Measurements from ENCODE around the gene PEA15.

PEA15 gene

DNA sequence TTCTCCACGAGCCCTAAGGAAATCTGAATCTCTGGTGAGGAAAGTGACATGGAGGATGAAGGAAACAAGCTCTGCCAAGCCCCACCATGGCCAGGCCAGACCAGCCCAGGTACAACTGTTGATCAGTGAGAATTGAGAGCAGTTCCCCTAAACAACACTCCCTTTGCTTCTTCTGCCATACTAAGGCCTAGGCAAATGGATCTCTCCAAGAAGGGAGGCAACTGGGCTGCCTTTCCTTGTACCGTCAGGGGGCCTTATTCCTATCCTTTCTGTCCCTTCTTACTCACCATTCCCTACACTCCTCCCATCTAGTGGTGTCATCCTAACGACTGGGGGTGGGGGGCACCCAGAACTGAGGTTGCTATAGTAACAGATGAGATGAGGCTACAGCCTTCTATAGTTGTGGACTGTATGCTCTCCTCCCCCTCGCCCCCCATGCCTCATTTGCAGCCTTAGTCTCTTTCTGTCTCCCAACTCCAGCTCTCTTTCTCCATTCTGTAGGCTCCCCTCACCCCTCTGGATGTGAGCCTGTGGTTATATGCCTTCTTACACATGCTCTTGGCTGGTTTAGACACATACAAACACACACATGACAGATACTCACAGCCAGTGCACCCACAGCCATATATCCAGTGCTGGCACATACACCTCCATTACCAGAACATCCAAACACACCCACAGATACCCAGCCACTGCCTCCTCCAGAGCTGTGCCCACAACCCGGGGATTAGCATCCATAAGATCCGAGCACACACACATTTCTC lies 3.6 kb downstream of the PEA15 start:
- no peak for DNase-seq (ENCODE audit: low read depth)

DNA sequence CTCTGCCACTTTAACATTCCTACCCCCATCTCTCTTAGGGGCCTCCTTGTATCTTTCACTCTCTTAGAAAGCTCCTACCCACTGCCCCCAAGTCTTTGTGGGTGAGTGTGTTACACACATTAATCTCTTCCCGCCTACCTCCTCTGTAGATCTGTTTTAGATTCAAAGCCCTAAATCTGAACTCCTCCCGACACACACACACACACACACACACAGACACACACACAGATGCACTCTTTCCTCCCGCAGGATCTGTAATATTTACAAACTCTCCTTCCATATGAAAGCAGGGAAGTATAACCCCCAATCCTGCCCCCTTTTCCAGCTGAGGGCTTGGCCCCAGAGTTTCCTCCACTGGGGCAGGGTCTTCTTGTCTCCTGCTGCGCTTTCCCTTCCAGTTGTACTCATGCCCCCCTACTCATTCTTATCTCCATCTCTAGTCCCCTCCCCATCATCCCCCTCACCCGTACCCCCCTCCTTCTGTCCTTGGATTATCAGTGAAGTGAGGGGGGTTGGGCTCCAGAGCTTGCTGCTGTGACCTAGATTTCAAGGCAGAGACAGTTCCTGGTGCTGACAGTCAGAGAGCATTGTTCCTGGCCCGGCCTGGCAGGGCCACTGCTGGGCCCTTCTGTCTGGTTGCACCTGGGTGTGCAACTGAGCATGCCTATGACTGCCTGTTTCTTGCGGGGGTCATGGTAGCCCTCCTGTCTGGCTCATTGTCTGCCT lies 4.3 kb downstream of the PEA15 start:
- DNase-seq (ENCODE audit: low read depth), result no peak

DNA sequence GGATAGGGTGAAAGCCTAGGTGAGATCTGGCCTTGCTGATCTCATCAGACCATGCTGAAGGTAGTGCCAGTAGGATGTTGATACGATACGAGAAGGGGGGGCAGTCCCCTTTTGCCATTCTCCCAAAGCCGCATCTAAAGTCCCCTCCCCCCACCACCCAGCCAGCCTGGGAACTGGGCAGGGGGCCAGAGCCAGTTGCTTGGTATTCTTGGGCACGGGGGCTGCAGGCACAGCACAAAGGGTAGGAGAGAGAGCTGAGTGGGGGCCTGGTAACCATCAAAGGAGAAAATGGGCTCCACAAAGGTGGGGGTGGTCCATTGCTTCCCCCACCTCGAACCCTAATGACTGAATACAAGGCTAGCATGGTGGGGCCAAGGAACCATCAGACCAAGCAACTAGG lies 5.4 kb downstream of the PEA15 start:
- DNase-seq (ENCODE audit: low read depth), result no peak

DNA sequence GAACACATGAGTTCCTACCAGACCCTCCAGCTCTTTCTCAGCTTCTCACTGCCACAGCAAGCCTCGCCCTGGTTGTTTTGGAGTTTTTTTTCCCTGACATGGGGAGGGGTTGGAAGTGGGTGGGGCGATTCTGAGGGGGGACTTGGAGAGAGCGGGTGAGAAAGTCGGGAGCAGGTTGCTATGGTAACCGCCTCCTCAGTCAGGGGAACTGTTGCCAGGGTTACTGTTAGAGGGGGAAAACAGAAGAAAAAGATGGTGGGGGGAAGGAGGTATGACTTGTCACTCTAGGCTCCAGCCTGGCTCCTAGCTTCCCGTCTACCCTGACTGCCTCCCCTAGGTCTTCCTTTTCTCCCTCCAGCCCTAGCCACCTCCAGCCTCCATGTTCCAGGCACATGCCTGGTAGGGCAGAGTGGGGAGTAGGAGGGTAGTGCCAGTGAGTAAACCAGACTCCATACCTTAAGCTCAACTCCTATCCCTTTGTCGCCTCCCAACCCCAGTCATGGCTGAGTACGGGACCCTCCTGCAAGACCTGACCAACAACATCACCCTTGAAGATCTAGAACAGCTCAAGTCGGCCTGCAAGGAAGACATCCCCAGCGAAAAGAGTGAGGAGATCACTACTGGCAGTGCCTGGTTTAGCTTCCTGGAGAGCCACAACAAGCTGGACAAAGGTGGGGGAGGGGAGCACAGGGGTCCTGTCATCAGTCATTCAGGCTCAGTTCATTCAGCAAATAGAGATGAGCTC lies 6.0 kb downstream of the PEA15 start:
- DNase-seq (ENCODE audit: low read depth), result no peak

DNA sequence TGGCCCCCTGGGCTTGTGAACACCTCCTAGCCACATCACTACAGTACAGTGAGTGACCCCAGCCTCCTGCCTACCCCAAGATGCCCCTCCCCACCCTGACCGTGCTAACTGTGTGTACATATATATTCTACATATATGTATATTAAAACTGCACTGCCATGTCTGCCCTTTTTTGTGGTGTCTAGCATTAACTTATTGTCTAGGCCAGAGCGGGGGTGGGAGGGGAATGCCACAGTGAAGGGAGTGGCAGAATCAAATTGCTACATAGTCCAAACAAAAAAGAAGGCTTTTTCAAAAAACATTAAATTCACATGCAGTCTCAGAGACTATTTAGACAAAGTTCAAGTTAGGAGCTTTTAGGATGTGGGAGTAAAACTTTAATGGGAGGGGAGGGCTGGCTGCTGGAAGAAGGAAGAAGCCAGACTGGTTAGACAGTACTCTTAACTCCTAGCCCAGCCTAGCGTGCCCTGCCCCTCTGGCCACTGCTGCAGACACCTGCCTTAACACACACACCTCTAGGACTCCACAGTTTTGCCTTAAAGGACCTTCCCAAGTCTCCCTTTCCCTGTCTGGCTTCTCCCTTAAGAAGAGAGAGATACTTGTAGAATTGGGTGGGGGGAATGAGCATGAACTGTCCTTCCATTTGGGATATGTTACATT lies 9.4 kb downstream of the PEA15 start:
- DNase-seq (ENCODE audit: low read depth), result no peak

DNA sequence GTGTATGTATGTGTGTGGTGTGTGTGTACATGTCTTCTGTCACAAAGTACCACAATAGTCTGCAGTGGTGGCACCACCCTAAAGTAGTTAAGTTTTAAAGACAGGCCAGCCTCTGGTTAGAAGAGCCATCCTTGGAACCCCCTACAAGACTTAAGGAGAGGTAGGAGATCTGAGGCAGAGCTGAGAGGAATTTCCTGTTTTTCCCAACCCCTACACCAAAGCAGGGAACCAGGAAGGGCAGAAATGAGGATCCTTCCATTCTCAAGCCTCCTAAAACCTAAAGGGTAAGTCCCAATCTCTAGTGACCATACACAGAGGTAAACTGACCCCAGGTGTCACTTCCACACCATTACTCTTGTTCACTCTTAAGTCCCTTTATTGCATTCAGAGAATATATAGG lies 11.1 kb downstream of the PEA15 start:
- DNase-seq (ENCODE audit: low read depth), result no peak

DNA sequence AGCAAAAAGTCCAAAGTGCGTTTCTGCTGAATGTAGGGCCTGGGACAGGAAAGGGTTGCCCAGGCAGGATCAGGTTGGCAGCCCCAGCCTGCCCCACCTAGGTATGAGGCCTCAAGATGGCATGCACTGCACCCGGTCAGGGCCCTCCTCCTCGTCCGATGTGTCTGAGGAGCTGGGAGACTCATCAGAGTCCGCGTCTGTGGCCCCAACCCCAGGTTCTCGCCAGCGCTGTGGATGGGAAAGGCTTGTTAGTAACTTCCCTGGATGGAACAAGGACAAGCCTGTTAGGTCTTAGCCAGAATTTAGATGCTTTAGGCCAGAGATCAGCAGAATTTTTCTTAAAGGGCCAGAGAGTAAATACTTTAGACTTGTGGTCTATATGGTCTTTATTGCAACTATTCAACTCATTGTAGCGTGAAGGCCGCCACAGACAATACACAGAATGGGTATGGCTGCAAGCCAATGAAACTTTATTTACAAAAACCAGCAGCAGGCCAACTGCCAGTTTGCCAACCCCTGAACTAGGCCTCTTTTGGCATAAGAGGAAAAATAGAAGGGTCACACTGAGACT lies 12.4 kb downstream of the PEA15 start:
- no peak for DNase-seq (ENCODE audit: low read depth)

DNA sequence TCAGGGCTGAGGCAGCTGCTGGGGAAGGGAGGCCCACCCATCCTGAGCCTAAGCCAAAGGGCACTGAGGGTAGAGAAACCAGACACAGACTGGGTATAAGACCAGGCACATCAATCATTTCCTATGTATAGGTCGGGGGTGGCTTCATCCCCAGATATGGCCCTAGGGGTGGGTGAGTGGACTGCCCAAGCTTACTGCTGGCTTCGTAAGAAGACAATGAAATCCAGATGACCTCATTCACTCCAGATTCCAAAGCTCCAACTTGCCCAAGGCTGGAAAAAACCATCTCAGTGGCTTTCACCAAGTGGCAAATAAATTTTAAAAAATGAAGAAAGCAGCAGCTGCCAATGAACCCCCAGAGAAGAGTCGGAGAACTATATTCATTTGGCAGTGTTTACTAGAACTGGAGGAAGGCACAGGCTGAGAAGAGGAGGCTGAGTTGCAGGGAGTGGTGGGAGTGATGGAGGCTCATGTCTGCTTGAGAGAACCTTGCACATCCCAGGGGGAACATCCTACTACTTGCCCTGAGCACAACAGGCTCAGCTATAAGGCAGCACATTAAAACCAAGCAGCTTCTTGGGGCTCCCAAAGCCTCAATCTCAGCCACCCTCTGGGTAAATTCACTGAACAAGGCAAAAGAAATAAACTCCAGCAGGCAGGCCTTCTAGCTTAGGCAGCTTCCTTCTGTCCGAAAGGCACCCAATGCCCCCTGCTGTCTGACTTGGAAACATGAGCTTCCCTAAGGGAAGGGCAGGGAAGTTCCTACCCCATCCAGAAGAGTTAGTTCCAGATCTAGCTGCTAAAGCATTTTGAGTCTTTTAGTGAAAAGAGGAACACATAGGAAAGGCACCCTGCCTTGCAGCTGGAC lies 14.1 kb downstream of the PEA15 start:
- no peak for DNase-seq (ENCODE audit: low read depth)

DNA sequence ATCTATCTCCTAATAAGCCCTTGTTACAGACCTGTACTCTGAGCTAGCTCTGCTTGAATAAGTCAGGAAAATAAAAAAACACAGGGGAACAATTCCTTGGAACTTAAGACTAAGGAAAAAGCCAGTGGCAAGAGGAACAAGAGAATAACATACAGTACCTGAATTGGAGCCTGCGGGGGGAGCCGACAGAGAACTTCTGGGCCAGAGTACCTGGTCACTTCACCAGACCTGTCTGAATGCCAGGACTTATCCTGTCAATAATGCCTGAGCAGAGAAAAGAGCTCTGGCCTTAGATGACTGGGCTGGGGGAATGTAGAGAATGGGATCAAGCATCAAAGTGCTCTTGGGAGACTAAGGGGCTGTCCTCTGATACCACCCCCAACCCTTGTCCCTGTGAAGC lies 15.1 kb downstream of the PEA15 start:
- DNase-seq (ENCODE audit: low read depth), result no peak

DNA sequence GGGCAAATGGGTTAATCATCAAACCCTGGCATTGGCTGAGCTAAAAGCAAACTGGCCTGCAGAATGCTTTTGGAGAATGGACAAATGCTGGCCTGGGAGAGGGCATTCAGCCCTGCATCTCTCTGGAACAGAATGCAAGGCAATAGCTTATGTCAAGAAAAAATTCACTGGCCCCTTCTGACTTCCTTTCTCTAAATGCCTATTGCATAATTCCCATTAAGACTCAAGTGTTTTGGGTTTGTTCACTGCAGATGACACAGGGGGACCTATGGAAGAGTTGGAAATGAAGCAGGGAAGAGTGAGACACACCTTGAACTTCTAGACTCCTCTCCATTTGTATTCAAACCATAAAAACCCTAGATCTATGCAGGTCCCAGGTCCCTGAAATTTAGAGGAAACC lies 15.9 kb downstream of the PEA15 start:
- no peak for DNase-seq (ENCODE audit: low read depth)

DNA sequence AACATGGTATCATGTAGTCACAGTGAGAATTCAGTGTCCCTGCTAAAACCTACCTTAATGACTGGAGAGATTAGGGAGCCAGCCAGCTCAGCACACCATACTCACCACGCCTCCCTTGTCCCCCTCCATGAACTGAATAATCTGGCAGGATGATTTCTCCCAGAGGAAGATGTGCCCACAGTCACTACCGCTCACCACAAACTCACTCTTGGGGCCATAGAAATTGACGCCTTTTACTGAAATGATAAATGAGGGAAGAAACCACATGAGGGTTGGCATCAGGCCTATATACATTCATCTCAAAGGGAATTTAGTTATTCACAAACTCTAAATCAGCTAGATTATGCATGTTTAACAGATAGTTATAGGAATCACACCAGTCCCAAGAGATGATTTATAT lies 17.4 kb downstream of the PEA15 start:
- no peak for DNase-seq (ENCODE audit: low read depth)

DNA sequence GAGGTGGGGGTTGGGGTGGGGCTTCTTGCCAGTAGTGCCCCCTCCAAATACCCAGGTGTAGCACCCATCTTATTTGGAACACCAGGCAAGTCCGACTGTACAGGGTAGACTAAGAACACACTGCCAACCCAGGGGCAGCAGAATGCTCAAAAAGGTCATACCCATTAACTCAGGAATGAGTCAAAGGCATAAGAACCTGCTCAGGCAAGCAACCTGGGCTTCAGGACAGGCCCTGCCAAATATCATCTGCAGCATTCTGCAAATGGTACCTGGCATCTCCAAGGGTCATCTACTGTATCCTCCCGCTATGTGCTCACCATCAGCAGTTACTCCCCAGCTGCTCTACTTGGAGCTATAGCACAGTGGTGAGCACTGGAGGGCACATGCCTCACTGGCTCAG lies 19.4 kb downstream of the PEA15 start:
- DNase-seq (ENCODE audit: low read depth), result no peak

DNA sequence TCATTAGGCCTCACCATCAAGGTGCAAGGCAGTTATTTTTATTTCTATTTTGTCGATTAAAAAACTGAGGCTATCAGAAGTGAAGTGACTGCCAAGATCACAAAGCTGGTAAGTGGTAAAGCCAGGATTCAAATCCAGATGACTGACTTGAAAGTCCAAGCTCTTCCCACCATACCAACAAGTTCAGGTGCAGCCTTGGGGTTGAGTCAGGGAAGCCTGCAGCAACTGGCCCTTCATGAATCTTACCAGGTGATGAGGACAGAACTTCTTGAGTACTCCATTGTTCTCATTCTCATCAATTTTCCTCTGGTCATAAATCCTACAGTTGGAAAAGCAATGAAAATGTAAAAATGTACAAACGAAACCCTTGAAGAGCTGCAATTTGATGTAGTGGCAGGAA lies 20.2 kb downstream of the PEA15 start:
- no peak for DNase-seq (ENCODE audit: low read depth)

DNA sequence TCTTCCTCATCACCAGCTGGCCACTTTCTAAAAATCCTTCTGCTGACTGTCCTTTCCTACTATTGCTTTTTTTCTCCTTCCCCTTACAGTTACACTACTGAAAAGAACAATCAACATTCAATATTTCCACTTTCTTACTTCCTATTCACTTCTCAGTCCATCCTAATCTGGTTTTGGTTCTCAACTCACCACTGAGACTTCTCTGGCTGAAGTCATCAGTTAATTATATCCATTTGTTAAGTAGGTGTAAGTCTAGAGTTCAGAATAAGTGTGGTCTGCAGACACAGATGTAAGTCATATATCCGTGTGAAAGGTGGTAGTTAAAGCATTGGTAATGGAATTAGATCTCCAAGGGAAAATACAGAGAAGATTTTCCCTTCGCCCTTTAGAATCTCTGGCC lies 21.4 kb downstream of the PEA15 start:
- DNase-seq (ENCODE audit: low read depth), result no peak

DNA sequence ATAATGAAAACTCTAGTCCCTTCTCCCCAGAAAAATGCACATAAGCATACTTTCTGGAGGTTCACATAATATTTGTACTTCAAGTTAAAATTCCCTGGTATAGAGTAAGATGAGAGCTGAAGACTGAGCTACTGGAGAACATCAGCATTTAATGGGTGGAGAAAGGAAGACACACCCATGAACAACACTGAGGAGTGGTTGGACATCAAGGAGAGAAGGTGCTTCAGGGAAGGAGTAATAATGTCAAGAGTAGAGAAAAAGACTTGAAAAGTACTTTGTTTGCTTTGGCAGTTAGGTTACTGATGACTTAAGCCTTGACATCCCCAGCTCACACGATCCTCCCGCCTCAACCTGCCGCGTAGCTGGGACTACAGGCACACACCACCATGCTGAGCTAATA lies 21.9 kb downstream of the PEA15 start:
- no peak for DNase-seq (ENCODE audit: low read depth)

DNA sequence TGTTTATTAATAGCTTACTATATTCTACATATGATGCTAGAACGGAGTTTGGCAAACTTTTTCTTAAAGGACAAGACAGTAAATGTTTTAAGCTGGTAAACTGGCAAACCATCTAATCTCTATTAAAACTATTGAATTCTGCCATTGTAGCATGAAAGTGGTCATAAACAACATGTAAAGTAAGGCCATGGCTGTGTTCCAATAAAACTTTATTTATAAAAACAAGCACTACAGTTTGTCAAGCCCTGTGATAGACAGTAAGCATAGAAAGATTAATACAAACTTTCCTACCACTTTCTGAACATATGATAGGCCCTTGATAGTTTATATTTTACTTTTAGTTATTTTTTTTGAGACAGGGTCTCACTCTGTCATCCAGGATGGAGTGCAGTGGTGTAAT lies 22.4 kb downstream of the PEA15 start:
- DNase-seq (ENCODE audit: low read depth), result no peak

DNA sequence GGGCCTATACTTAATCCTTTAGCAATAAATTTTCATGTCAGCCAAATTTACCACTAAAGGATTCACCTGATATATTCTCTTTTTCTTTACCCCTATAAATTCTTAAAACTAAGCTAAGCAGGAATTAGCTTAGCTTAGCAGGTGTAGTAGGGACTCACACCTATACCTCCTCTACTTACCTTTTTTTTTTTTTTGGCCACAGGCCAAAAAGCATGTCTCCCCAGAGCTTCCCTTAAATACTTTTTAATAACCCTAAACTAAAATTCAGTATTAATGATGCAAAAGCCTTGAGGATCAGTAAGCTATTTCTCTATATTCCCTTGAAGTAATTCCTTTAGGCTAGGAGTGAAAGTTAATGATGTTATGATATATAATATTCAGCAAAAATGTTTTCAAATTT lies 23.2 kb downstream of the PEA15 start:
- DNase-seq (ENCODE audit: low read depth), result no peak

DNA sequence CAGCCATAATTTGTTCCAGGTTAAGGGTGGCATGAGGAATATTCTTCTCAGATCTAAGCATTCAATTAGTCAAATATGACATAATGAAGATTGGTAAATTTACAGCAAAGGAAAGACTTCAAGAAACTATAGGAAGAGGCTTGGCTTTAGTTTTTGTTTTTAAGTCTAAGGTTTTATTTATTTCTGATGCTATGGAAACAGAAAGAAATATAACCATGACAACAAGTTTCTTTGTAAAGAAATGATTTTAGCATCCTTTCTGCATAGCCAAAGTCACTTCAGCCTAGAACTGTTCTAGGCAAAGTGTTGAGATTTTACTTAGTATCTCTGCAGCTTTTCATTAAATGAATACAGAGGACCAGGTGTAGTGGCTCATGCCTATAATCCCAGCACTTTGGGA lies 27.7 kb downstream of the PEA15 start:
- DNase-seq (ENCODE audit: low read depth), result no peak

DNA sequence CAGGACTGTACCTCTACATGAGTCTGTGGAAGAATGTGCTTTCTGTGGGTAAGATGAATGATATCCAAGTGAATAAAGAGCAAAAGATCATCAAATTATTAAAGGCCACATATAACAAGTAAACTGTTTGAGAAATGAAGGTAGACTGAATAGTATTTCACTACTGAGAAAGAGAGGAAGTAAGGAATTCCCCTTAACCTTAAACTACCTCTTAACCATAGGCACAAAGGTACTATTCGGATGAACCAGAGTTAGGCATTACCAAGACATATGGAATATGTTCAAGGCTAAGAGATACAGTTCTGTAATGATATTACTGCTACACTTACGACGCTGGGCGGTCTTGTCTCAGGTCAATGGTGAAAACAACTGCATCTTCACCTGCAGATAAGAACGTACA lies 31.6 kb downstream of the PEA15 start:
- no peak for DNase-seq (ENCODE audit: low read depth)

DNA sequence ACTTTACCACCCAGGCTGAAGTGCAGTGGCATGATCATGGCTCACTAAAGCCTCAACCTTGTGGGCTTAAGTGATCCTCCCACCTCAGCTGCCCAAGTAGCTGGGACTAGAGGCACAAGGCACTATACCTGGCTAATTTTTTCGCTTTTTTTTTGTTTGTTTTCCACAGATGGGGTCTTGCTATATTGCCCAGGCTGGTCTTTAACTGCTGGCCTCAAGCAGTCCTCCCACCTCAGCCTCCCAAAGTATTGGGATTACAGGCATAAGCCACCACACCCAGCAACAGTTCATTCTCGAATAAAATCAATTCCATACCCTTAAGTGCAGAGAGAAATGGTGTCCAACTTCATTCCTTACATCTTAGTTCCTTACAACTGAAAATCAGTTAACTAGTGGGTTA lies 32.4 kb downstream of the PEA15 start:
- no peak for DNase-seq (ENCODE audit: low read depth)

DNA sequence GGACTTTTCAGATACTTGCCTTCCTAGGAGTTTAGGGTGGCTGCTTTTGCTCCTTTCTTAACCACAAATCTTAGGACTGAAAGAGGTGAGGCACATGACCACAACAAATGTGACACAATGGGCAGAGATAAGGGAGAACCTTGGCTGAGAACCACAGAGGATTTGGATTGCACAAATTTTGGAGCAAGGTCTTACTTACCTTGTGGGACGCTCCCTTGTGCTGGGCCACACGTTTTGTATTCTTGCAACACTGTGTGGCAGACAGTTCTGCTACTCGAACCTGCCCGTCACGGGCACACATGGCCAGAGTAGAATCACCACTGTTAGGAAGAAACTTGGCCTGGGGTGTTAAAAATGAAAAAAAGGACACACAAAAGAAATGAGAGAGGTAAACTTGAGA lies 33.2 kb downstream of the PEA15 start:
- DNase-seq (ENCODE audit: low read depth), result no peak

Data from activated T-cell treated with anti-CD3 and anti-CD28 coated beads for 48 hours (primary cell).